Measurements from ENCODE around the gene GPC6.

- TF ChIP-seq MEIS1 (CRISPR knock-in tag; IDR thresholded peaks at IDR 0.05; ENCODE audit: borderline replicate concordance) (no peak), CTCF (tag by site-specific recombination; IDR thresholded peaks at IDR 0.05) (no peak), ZNF561 (tag by site-specific recombination; IDR thresholded peaks at IDR 0.05; ENCODE audit: borderline replicate concordance) (no peak), ZBTB20 (tag by site-specific recombination; IDR thresholded peaks at IDR 0.05) (no peak)
Observed at GRCh38 chr13:93947651-93948050, 721.0 kb downstream of the GPC6 start.
